Astrocyte (in vitro differentiated cells and primary cell): ENCODE data around the gene ITPRIP.

ENCODE experiments used
- EZH2 ChIP-seq: IDR thresholded peaks from 2 replicates; pipeline ENCODE4 v1.6.1; 2012; ENCODE audit warnings: mild to moderate bottlenecking, low read length, inconsistent platforms; ENCODE audit not compliant: insufficient read depth
- TF ChIP-seq, protein P1 (sequence below): IDR thresholded peaks from 2 replicates; pipeline ENCODE4 v1.5.1; 2011; ENCODE audit warnings: low read depth, mild to moderate bottlenecking, inconsistent platforms, low read length, moderate library complexity; ENCODE audit not compliant: insufficient read depth

DNA sequence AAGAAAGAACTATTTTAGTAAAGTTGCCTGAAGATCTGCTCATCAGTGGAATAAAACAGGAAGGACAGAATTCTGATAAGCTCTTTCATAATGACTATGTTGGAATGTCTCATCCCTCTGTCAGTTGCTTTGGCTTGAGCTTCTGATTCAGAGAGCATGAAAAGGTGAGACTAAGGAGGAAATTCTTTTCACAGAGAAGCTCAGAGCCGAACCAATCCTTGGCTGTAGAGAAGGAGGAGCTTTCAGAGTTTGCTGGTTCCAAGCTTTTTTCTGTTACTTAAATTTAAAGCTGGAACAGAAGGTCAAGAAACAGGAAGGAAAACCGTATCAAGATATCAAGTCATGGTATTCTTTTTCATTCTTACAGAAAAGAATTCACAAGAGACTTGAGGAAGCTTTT, 45.3 kb downstream of the ITPRIP start:
- TF ChIP-seq, protein P1, sequence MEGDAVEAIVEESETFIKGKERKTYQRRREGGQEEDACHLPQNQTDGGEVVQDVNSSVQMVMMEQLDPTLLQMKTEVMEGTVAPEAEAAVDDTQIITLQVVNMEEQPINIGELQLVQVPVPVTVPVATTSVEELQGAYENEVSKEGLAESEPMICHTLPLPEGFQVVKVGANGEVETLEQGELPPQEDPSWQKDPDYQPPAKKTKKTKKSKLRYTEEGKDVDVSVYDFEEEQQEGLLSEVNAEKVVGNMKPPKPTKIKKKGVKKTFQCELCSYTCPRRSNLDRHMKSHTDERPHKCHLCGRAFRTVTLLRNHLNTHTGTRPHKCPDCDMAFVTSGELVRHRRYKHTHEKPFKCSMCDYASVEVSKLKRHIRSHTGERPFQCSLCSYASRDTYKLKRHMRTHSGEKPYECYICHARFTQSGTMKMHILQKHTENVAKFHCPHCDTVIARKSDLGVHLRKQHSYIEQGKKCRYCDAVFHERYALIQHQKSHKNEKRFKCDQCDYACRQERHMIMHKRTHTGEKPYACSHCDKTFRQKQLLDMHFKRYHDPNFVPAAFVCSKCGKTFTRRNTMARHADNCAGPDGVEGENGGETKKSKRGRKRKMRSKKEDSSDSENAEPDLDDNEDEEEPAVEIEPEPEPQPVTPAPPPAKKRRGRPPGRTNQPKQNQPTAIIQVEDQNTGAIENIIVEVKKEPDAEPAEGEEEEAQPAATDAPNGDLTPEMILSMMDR: no peak
- no peak for TF ChIP-seq EZH2
